HL-60/S4 treated with retinoic acid at 250 ng/mL for 4 days and 3 days (cell line): ENCODE measurements around the gene PRKACB.
"Not testable (repeated sequence)": the region's sequence is repeated elsewhere in the genome, so short reads cannot be mapped to it uniquely, and the experiment has no call there.

Source experiments
- in situ Hi-C: fragments of 300-500 bp; cut with MboI; formaldehyde crosslinking; loops from 2 replicates; pipeline ENCODE4 v1.7.0; 2022; ENCODE audit warnings: low sequenced_read_pairs

PRKACB gene

DNA sequence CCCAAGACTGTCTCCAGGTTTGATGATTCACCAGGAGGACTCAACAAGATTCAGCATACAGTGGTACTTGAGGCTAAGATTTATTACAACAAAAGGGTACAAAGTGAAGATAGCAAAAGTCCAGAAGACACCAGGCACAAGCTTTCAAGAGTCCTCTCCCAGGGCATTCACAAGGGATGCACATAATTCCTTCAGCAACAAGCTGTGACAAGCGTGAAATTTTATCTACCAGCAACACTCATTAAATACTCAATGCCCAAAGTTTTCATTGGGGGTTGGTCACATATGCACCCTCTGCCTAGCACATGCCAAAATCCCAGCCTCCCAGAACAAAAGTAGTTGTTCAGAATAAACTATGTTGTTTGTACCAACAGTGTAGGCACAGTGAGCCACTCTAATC is 62.3 kb downstream of the PRKACB start:
- in situ Hi-C loops = no loop called here

DNA sequence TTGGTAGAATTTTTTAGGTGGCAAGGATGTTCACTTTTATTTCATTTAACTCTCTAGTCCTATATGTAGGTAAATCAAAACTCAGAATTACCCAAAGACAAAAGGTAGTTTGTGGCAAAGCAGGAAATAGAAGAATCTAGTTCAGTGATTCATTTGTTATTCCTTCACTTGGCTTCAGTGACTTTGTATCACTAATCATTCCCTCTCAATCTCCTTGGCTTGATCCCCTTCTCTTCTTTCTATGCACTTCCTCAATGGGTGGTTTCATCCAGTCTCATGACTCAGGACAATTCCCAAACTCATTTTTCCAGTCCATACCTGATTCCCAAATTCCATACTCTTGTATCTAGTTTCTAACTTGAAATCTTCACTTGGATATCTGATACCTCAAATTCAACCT is 64.9 kb downstream of the PRKACB start:
- in situ Hi-C loops = no loop called here

DNA sequence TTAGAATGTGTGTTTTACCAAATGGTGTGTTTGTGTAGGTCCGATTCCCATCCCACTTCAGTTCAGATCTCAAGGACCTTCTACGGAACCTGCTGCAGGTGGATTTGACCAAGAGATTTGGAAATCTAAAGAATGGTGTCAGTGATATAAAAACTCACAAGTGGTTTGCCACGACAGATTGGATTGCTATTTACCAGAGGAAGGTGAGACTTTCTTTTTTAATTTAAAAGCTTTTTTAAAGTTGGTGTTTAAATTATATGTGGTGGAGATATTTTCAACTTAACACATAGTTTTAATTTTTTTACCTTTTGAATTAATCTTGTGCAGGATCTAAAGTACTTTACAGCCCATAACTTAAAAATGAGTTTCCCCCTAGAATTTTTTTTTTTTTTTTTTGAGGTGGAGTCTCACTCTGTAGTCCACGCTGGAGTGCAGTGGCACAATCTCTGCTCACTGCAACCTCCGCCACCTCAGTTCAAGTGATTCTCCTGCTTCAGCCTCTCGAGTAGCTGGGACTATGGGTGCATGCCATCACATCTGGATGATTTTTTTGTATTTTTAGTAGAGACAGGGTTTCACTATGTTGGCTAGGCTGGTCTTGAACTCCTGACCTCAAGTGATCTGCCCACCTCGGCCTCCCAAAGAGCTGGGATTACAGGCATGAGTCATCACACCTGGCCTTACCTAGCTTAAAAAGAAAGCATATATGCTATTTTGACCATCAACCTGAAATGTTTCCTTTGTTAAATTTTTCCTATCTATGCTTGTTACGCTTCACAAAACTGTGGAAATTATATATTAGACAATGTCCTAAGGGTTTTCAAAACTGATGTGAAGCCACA is 70.3 kb downstream of the PRKACB start:
- in situ Hi-C loops = no loop called here

DNA sequence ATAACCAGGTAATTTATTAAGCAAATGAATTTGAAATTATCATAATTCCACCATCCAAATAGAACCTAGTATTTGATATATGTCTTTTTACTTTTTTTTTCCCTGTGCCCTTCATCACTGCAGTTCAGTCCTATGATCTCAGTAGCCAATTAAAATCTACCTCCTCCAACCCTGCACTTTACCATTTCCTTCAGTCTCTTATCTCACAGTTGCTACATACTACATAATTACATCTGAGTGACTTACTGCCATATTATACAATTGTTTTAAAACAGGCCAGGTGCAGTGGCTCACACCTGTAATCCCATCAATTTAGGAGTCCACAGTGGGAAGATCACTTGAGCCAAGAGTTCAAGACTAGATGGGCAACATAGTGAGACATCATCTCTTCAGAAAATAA is 73.2 kb downstream of the PRKACB start:
- in situ Hi-C loops = no loop called here

DNA sequence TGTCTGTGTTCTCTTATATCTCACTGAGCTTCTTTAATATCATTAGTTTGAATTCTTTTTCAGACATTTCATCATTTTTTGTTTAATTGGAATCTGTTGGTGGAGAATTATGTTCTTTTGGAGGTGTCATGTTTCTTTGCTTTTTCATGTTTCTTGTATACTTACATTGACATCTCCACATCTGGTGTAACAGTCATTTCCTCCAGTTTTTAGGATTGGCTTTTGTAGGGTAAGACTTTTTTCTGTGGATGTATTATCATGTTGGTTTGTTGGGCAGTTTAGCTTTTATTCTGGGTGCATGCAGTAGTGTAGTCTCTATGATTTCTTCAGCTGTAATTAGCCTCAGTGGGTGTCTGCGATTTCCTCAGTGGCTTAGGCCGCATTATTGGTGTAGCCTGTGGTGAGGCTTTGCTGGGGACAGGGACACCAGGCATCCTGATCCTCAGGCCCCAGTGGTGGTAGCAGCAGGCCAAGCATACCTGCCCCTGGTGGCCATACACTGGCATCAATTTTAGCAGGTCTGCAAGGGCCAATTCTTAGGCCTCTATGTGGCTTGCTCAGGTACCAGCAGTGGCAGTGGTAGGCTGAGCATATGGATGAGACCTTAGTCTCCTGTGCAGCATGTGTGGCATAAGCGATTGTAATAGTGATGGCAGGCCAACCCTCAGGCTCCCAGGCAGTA is 79.8 kb downstream of the PRKACB start:
- in situ Hi-C loops = no loop called here

DNA sequence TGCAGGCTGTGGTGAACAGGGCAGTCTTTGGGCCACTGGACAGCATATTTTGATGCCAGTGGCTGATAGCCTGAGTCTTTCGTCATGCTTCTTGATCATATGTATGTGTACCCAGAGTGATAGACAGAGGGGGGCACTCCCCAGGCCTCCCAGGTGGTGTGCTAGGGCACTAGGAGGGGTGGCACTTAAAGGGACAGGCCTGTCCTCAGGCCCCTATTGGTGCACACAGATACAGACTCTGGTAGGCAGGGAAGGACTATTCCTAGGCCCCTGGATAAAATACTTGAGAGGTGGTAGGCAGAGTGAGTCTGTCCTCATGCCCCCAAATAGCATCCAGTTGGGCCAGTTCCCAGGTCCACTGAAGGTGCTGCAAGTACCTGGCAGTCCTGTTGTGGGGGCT is 80.8 kb downstream of the PRKACB start:
- in situ Hi-C loops = no loop called here

DNA sequence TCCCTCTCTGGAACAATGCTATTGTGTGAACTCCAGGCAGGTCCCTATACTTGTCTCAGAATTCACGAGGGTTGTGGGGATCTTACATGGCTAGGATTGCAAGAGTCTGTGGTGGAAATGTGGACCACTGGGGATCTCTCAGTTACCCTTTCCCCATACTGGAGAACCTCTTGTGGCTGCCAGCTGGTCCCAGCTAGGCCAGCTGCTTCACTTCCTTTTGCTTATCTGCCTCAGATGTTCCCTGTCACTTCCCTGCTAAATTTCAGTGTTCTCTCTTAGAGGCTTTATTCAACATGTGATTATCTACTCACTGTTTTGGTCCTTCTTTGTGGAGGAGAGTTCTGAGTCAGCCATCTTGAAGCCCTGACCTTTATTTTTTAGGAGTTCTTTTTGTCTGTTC is 81.6 kb downstream of the PRKACB start:
- in situ Hi-C loops = no loop called here

DNA sequence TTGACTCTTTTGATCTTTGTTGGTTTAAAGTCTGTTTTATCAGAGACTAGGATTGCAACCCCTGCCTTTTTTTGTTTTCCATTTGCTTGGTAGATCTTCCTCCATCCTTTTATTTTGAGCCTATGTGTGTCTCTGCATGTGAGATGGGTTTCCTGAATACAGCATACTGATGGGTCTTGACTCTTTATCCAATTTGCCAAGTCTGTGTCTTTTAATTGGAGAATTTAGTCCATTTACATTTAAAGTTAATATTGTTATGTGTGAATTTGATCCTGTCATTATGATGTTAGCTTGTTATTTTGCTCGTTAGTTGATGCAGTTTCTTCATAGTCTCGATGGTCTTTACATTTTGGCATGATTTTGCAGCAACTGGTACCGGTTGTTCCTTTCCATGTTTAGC is 88.6 kb downstream of the PRKACB start:
- in situ Hi-C loops = not testable (repeated sequence)

DNA sequence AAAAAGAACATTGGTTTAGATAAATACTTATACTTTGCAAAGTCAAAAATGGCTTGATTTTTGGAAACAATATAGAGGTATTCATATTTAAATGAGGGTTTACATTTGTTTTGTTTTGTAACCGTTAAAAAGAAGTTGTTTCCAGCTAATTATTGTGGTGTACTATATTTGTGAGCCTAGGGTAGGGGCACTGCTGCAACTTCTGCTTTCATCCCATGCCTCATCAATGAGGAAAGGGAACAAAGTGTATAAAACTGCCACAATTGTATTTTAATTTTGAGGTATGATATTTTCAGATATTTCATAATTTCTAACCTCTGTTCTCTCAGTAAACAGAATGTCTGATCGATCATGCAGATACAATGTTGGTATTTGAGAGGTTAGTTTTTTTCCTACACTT is 92.2 kb downstream of the PRKACB start:
- in situ Hi-C loops = no loop called here

DNA sequence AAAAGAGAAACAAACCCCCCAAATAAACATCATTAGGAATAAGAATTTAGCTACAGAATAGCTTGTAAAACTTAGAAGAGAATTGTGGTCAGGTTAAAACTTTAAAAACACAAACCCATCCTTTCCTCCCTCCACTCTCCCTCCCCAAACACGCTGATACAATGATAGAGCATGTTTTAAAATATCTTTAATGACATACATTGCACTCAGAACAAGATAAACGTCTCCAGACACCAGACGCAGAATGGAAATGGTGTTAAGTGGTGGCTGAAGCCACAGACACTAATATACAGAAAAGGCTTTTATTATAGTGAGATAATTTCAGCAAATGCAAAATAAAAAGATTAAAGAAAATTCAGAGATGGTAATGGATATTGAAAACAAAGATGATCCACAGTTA is 98.6 kb downstream of the PRKACB start:
- in situ Hi-C loops = no loop called here

DNA sequence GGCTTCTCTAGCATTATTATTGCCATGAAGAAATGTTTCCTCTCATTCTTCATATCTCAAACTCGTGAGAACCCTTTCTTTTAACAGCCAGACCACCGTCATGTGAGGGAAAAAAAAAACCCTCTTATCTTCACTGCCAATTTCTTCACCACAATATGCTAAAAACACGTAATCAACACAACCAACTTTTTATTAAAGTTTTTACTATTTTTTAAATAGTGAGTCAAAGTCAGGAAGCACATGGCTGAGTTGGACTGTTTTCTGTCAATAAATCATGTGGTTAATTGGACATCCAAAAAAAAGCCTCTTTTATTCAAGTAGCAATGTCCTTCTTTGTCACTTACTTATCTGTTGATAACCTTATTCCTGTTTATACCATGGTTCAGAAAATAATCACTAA is 101.5 kb downstream of the PRKACB start:
- in situ Hi-C loops = no loop called here

DNA sequence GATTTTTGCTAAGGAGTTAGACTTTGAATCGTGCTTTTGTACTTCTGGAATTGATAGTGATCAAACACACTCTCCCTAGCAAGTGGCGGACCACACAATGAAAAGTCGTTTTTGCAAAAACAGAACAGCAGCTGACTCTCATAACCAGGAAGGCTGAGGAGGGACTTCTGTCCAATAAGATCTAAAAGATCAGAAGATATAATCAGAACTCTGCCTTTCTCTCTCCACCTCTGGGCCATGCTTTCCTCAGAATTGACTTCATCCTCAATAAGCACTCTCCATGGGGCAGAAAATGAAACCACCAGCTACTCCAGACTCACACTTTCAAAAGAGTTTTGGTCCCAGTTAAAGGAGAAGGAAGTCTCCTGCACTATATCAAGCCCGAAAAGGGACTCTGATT is 102.1 kb downstream of the PRKACB start:
- in situ Hi-C loops = no loop called here

DNA sequence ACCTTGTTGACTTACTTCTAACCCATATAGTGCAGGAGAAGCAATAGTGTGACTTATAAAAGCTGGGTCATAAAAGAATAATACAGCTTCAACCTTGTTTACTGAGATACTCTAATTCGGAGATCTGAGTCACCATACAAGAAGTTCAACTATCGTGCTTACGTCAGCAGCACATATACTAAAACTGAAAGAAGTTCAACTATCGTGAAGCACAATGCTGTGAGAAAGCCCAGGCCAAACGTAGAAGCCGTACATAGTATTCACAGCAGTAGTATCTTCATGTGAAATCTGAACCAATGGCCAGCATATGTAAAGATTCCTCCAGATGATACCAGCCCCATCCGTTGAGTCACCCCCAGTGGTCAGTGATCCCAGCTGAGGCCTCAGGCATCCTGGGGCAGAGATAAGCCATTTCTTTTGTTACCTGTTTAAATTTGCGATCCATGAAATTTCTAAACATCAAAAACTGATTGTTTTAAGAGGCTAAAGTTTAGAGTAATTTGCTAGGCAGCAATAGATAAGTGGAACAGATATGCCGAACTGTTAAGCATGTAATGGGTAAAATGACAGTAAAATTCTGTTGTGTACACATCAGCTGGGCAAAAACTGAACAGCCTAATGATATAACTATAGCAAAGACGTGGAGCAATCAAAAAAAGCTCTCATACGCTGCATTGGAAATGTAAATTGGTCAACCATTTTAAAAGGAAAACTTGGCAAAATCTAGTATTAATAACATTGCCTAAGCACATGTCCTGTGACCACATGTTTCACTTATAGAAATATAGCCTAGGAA is 103.6 kb downstream of the PRKACB start:
- in situ Hi-C loops = no loop called here

DNA sequence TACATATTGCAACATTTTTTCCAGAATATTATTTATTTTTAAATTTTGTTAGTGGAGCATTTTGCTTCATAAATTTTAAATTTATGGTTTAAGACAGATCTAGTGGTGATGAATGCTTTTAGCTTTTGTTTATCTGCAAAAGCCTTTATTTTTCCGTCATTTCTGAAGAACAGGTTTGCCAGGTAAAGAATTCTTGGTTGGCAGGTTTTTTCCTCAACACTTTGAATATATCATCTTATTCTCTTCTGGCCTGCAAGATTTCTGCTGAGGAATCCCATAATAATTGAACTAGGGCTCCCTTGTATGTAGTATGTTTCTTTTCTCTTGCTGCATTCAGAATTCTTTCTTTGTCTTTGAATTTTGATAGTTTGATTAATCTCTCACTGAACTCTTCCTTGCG is 106.6 kb downstream of the PRKACB start:
- in situ Hi-C loops = no loop called here

DNA sequence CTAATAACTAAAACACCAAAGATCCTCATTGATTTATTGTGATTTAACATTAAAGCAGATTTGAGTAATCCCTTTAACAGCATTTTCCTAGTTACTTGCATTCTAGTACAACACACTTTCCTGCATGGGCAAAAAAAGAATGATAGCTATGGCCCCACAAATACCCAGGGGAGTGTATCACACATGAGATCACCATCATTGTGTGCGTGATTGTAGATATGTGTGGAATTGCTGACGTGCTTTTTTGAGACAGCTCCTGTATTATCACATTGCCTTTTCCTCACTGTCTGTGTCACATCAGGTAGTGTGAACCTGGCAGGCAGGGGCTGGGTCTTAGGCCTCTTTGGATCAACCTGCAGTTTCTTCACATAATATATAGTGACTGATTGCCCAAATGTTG is 109.0 kb downstream of the PRKACB start:
- in situ Hi-C loops = no loop called here

DNA sequence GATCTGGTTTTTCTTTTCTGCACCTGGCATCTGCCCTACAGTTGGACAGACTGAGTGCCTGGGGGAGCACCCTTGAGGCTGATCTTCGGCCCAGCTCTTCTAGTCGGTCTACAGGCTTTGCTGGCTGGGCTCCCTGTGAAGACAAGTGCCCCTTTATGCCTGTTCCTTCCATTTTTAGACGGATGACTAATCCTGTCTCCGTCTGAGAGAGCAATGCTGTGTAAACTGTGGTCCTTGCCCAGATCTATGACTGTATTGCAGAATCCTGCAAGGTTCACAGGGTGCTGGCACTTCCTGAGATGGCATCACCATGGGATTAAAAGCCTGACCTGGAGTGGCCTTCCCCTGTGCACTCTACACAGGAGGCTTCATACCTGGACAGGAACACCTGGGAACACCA is 109.8 kb downstream of the PRKACB start:
- in situ Hi-C loops = no loop called here

DNA sequence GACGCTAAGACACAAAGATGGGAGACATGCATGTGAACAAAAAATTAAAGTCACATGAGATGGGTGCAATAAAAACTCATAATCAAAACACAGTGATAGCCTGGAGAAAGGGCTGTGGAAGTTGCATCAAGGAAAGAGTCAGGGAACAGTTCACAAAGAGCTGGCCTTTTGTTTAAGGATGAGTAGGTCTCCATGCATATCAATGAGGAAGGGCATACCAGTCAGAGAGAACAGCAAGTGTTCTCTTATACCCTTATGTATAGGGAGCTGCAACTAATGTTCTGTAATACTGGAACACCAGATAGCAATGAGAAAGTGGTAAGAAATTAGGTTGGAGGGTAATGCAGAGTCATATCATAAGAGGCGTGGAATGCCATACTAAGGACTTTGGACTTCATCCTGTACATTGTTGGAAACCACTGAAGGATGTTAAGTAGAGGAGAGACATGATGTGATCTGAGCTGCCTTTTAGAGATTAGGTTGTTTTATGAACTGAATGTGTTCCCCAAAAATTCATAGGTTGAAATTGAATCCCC is 110.7 kb downstream of the PRKACB start:
- in situ Hi-C loops = no loop called here

DNA sequence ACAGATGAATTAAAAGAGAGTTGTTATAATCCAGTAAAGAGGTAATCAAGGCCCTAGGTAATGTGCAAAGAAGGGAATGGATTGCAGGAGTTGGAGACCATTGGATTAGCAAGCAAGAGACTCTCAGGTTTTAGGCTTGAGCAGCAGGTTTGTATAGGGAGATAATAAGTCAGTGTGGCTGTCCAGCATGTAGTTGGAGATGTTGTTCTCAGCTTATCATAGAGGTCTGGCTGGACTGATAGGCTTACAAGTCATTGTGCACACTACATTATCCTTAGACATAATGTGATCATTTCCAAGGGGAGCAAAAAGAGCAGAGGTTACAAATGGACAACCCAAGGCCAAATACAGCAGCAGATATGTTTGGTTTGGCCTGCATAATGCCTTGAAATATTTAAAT is 111.5 kb downstream of the PRKACB start:
- in situ Hi-C loops = no loop called here

DNA sequence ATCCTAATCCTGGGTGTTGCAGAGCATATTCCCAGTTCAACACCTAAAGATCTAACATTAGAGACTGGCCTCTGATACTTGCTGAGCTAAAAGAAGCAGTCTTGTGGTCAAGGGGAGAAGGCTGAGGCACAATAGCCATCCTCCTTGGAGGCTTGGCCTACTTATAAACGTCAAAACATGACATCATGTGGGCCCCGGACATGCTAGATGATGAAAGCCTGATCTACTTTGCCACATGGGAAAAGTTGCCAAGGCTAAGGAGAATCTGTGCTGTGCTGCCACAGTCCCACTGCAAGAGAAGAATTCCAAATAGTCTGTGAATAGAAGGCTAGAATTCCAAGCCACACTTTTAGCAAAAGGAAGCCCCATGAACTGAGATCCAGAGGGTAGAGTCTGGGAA is 113.5 kb downstream of the PRKACB start:
- in situ Hi-C loops = no loop called here

DNA sequence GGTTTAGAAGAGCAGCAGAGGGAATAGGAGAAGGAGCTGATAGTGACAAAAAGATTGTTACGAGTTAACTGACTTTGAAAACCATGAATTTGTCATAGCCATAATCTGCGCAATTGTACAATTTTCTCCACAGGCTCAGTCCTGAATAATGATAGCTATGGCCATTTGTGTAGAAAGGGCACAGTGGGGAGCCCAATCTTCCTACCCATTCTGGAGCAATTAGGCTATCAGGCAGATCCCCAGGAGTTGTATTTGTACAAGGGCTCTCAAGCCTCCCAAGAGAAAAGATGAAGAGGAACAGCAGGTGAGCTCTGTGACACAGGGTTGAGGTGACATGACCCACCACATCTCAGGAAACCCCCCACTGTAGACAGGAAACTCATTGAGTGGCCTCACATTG is 115.3 kb downstream of the PRKACB start:
- in situ Hi-C loops = no loop called here

DNA sequence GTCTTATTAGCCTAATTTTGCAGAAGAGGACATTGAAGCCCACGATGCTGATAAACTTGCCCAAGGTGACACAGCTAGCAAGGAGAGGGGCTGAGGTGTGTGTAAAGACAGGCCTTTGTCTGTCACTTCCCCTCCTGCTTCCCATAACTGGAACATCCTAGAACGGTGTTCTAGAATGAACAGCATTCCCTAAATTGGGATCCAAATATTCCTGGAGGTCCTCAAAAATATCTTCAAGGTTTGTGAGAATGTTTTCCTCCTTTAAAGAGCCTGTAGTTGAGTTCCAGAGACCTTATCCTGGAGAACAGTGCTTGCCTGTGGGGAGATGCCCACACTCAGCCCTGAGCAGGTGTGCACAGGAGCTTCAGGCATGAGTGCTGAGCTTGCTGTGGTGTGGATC is 115.9 kb downstream of the PRKACB start:
- in situ Hi-C loops = no loop called here
